Measurements from ENCODE around the gene LRP2BP. TPM values are rescaled to one million over a fixed set of nuclear protein-coding genes. Genes with fewer than 3 reads are reported as not detected.

LRP2BP gene
- total and polyA plus RNA-seq, 2 of the 4 experiments (the other 2 are of a cell fraction), result 0.10 to 0.18 TPM

DNA sequence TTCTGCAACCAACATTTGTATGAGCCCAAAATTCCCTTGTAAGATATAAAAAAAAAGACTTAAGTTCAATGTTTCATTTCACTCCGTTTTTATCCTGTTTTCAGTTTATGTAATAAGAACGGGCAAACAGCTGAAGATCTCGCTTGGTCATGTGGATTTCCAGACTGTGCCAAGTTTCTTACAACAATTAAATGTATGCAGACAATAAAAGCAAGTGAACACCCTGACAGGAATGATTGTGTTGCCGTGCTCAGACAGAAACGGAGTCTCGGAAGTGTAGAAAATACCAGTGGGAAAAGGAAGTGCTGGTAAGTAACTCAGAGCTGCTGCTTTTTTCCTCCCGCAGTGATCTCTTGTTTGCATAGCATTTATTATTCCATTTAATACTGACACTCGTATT is 3.7 kb upstream of the LRP2BP start:
- DNase-seq (no peak), ATAC-seq (ENCODE audit: low read depth) (no peak)
- POLR2A ChIA-PET (ENCODE audit: unreplicated experiment), result no interaction called here
- in situ Hi-C loops (cut with MboI; ENCODE audit: low sequenced_read_pairs) (no loop called here), dilution Hi-C loops (cut with HindIII; ENCODE audit: low sequenced_read_pairs, unreplicated experiment) (no loop called here), intact Hi-C loops (cut with micrococcal nuclease) (no loop called here)
- TF ChIP-seq, protein P1, sequence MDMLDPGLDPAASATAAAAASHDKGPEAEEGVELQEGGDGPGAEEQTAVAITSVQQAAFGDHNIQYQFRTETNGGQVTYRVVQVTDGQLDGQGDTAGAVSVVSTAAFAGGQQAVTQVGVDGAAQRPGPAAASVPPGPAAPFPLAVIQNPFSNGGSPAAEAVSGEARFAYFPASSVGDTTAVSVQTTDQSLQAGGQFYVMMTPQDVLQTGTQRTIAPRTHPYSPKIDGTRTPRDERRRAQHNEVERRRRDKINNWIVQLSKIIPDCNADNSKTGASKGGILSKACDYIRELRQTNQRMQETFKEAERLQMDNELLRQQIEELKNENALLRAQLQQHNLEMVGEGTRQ (IDR thresholded peaks at IDR 0.05; ENCODE audit: low read depth, low read length), result no peak
- TF ChIP-seq RFX5 (IDR thresholded peaks at IDR 0.05; ENCODE audit: low read depth, low read length) (no peak), MXI1 (IDR thresholded peaks at IDR 0.05; ENCODE audit: borderline replicate concordance, low read depth, low read length) (no peak), POLR2A (IDR thresholded peaks at IDR 0.05; ENCODE audit: low read depth, low read length) (no peak), CHD1 (IDR thresholded peaks at IDR 0.05; ENCODE audit: low read depth, low read length) (no peak), MAZ (IDR thresholded peaks at IDR 0.05; ENCODE audit: borderline replicate concordance, low read depth, low read length) (no peak), MAFK (IDR thresholded peaks at IDR 0.05; ENCODE audit: low read depth, low read length) (no peak), CEBPB (IDR thresholded peaks at IDR 0.05; ENCODE audit: low read depth, low read length) (no peak), BHLHE40 (IDR thresholded peaks at IDR 0.05; ENCODE audit: low read depth, low read length) (no peak), NFE2L2 (IDR thresholded peaks at IDR 0.05; ENCODE audit: low read depth, low read length) (no peak)
- TF ChIP-seq, protein P2, sequence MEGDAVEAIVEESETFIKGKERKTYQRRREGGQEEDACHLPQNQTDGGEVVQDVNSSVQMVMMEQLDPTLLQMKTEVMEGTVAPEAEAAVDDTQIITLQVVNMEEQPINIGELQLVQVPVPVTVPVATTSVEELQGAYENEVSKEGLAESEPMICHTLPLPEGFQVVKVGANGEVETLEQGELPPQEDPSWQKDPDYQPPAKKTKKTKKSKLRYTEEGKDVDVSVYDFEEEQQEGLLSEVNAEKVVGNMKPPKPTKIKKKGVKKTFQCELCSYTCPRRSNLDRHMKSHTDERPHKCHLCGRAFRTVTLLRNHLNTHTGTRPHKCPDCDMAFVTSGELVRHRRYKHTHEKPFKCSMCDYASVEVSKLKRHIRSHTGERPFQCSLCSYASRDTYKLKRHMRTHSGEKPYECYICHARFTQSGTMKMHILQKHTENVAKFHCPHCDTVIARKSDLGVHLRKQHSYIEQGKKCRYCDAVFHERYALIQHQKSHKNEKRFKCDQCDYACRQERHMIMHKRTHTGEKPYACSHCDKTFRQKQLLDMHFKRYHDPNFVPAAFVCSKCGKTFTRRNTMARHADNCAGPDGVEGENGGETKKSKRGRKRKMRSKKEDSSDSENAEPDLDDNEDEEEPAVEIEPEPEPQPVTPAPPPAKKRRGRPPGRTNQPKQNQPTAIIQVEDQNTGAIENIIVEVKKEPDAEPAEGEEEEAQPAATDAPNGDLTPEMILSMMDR (conservative IDR thresholded peaks at IDR 0.05; ENCODE audit: low read depth, low read length), result no peak
- Histone ChIP-seq H3K9me3 (ENCODE audit: control insufficient read depth, insufficient read depth, low read length) (no peaks in the 10 kb centered on the region), H3K4ac (ENCODE audit: low read depth, low read length) (no peak overlapping the region), H2AFZ (replicated peaks; ENCODE audit: low read length, poor library complexity) (no peak overlapping the region), H3K9ac (ENCODE audit: low read depth, low read length) (no peak overlapping the region), H4K8ac (ENCODE audit: low read depth in 2 of 2, low read length in 2 of 2) (no peak overlapping the region), H3K4me1 (ENCODE audit: control insufficient read depth, insufficient read depth, low read length) (no peaks in the 10 kb centered on the region; the same call in 1 of the 2 replicates), H3K56ac (ENCODE audit: extremely low read depth, insufficient read depth, low read length) (no peak overlapping the region), H4K20me1 (ENCODE audit: insufficient read depth, low read length) (no peaks in the 10 kb centered on the region), H4K5ac (ENCODE audit: low read depth, low read length) (no peak overlapping the region), H3K14ac (replicated peaks; ENCODE audit: low read depth, low read length) (no peak overlapping the region), H3K18ac (ENCODE audit: low read depth, low read length) (no peak overlapping the region), H3K27me3 (ENCODE audit: control insufficient read depth, insufficient read depth, low read length) (no peaks in the 10 kb centered on the region), H4K91ac (ENCODE audit: insufficient read depth, low read depth, low read length) (no peak overlapping the region), H3K79me1 (ENCODE audit: low read depth in 1 of 2, low read length in 2 of 2) (peaks cover 3 to 7% of the 10 kb centered on the region in 2 experiments; a peak in 3 of 4 replicates), H3K4me3 (ENCODE audit: insufficient read depth, low read depth, low read length) (no peak overlapping the region), H3K27ac (ENCODE audit: insufficient read depth, low read length) (no peak overlapping the region), H2BK5ac (ENCODE audit: low read depth, low read length, poor library complexity, severe bottlenecking) (no peak overlapping the region), H2BK120ac (ENCODE audit: low read depth, low read length) (no peak overlapping the region), H3K9me1 (ENCODE audit: insufficient read depth, low read length) (no peaks in the 10 kb centered on the region), H3K23ac (ENCODE audit: low read depth, low read length) (no peak overlapping the region), H3K4me2 (ENCODE audit: low read depth, low read length) (no peak overlapping the region), H2AK9ac (replicated peaks; ENCODE audit: low read depth, low read length, poor library complexity) (no peak overlapping the region), H2BK15ac (ENCODE audit: low read depth, low read length) (no peak overlapping the region), H3K36me3 (ENCODE audit: control insufficient read depth, insufficient read depth, low read length) (peaks cover 14% of the 10 kb centered on the region), H2BK20ac (ENCODE audit: low read depth, low read length) (no peak overlapping the region), H2AK5ac (ENCODE audit: low read depth, low read length) (no peak overlapping the region)
- BruUV-seq (replicated peaks), result no TSS peak
- WGBS, 2 experiments (ENCODE audit: extremely low coverage in 2 of 2, insufficient read length in 1 of 2), result no CpG with 5 or more reads among the region's 8 CpGs
- CTCF ChIA-PET, result interaction anchor here (0.6 kb wide), 2 partner anchors 11 to 862 kb away, joined by 3 read pairs; no protein-coding TSS in a partner anchor

All from IMR-90 (cell line).